D341Med (cell line): Measurements from ENCODE around the gene NLN.
"Not testable (repeated sequence)": the region's sequence is repeated elsewhere in the genome, so short reads cannot be mapped to it uniquely, and the experiment has no call there.

Experiments
- DNase-seq: peaks from one replicate; pipeline ENCODE4 v3.0.0; 2012; ENCODE audit warnings: low spot score

NLN gene

DNA sequence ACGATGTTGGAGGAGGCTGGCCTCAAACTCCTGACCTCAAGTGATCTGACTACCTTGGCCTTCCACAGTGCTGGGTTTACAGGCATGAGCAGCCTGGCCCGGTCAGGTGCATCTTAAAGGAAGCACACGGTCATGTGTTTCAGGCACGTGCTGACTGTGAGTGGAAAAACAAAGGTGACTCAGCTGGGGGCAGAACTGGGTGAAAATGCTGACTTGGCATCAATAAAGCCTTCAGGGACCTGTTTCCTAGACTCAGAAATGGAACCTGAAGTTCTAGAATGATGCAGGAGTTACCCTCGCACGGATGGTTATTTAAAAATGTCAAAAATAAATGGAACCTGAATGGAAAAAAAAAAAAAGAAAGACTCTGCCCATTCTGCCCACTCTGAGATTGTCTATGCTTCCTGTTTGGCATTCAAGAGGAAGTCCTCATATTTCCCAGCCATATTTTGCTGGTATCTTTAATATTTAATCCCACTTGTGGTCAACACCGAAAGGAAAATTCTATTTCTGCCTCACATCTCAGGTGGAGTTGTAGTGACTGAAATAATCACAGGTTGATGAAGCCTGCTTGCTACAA is 12.3 kb downstream of the NLN start:
- not testable (repeated sequence) for DNase-seq

DNA sequence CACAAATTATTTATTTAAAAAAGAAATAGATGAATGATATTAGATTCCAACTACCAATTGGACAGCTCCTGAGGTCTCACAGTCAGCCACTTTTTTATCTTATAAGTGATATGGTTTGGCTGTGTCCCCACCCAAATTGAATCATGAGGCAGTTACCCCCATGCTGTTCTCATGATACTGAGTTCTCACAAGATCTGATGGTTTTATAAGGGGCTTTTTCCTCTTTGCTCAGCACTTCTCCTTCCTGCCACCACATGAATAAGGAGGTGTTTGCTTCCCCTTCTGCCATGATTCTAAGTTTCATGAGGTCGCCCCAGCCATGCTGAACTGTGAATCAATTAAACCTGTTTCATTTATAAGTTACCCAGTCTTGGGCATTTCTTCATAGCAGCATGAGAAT is 12.9 kb downstream of the NLN start:
- DNase-seq: no peak

DNA sequence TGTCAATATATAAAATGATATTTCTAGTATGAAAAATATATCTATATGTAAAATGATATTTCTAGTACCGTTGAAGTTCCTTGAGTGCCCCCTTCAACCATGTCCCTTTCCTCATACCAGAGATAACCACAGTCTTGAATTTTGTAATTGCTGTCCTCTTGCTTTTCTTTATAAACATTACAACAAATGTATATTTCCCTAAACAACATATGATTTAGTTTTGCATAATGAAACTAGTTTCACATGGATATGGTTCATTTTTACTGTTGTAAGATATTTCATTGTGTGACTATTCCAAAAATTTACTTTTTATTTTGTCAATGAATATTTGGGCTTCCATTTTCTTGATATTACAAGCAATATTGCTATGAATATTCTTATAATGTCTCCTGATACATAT is 14.0 kb downstream of the NLN start:
- DNase-seq: no peak

DNA sequence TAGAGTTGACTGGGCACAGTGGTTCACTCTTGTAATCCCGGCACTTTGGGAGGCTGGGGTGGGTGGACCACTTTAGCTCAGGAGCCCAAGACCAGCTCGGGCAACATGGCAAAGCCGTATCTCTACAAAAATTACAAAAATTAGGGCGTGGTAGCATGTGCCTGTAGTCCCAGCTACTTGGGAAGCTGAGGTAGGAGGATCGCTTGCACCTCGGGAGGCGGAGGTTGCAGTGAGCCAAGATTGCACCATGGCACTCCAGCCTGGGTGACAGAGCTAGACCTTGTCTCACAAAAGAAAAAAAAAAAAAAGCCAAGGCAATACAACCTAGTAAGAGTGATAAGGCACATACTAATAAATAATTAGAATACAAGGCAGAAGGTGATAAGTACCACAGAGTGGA is 15.8 kb downstream of the NLN start:
- DNase-seq: no peak

DNA sequence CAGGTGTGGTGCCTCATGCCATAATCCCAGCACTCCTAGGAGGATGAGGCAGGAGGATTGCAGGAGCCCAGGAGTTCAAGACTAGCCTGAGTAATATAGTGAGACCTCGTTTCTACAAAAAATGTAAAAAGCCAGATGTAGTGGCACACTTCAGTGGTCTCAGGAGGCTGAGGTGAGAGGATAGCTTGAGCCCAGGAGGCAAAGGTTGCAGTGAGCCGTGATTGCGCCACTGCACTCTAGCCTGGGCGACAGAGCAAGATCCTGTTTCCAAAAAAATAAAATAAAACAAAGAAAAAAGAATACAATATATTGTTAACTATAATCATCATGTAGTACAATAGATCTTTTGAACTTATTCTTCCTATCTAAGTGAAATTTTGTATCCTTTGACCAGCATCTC is 16.3 kb downstream of the NLN start:
- DNase-seq: no peak

DNA sequence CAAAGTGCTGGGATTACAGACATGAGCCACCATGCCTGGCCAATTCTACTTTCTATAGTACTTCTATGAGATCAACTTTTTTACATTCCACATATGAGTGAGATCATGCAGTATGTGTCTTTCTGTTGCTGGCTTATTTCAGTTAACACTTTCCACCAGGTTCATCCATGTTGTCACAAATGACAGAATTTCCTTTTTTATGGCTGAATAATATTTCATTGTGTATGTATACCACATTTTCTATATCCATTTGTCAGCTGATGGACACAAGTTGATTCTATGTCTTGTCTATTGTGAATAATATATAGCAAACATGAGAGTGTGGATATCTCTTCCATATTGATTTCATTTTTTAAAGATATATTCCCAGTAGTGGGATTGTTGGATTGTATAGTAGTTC is 17.2 kb downstream of the NLN start:
- DNase-seq: no peak

DNA sequence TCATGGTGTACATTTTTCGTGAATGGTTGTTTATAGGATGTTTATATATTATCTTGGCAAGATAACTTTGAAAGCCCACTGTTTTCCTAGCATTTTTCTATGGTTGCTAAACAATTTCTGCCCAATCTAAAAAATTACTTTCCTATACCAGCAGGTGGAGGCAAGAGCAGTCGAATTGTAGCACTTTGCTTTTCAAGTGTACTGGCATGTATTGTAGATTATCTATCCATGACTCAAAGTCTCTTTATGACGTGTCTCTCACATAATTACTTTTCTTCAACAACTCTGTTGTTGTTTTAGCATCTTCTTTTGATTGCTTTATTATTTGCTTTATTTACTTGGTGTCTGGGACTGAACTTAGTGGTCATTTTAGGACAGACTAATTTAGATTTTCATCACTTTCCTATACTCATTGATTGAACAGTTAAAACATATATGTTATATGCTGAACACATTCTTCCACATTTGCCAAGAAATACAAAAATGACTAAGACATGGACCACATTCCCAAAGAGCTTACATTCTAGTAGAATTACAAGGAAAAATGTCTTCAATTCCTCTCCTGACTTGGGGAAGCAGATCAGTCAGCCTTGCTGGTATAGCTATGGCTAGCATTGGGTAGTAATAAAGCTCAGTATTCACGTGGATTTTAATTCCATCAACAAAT is 20.7 kb downstream of the NLN start:
- peak; percentile 46 for DNase-seq

DNA sequence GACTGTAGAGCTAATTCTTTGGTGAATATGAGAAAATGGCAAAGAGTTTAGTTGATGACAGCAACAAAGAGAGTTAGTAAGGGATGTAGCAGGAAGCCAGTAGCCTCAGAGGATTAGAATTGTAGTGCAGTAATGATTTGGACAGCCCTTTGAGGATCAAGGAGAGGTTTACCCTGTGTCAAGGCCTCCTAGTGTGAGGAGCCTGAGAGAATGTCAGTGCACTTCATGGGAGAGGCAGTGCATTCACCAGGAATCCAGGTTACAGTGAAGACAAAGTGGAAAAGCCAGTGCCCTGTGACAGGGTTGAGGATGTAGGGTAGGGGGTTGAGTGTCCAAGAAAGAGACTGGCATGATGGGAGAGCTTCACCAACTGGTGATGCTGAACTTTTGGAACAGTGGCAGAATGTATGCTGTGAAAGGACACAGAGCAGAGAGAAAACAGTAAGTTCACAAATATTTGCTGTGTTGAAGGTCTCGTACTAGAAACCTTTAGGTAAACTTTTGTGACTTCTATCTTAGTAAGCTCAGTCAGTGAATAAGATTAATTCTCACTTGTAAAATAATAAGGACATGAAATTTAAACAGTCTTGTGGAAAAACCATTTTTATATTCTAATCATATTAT is 27.3 kb downstream of the NLN start:
- DNase-seq: no peak

DNA sequence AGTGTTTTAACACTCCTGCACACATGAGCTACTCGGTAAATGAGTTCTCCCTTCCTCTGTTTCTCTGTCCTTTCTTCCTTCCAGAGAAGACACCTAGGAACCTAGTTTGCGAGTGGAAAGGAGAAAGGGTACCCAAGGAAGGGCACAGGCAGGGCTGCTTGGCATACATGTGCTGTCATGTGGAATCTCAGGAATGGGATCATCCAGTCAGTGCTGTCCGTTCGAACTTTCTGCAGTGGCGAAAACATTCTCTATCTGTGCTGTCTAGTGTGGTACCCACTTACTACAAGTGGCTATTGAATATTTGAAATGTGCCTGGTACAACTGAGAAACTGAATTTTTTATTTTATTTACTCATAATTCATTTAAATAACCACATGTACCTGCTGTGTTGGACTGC is 28.0 kb downstream of the NLN start:
- DNase-seq: no peak

DNA sequence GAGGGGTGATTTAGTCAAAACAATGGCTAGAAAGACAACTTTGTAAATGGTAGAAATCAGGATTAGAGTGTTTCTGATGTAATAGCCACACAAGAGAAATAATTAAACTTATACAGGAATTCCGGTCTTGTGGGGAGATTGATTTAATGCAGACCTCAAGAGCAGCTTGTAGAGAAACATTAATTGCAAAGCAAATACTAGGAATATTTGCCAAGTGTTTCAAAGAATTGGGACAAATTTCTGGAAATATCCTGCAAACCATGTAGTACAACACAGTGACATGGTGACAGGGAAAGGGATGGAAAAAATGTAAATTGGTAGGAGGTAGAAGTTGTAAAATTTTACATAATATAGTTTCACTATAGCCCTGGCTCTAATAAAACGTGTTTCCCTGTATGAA is 28.9 kb downstream of the NLN start:
- no peak for DNase-seq

DNA sequence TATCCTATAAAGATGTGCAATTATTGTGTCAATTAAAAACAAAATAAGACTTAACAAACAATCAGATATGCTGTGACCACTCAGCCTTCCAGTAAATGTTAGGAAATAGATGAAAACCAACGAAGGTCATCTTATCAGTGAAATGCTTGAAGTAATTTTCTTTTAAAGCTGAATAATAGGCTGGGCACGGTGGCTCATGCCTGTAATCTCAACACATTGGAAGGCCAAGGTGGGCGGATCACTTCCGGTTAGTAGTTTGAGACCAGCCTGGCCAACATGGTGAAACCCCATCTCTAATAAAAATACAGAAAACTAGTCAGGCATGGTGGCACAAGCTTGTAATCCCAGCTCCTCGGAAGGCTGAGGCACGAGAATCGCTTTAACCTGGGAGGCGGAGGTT is 31.2 kb downstream of the NLN start:
- no peak for DNase-seq

DNA sequence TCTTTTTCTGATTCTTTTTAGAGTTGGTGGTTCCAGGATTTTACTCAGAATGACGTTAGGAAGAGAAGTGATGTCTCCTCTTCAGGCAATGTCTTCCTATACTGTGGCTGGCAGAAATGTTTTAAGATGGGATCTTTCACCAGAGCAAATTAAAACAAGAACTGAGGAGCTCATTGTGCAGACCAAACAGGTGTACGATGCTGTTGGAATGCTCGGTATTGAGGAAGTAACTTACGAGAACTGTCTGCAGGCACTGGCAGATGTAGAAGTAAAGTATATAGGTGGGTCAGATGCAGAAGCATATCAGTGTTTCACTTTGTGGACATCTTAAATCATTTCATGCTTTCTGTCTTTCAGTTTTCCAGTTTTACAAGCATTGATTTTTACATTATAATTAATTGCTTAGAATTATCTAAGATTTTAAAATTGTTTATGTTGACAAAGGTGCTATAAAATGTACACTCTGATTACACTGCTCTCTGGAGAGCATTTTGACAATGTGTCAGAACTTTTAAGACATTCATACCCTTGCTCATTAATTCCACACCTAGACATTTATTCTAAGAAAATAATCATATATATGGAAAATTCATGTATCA is 36.6 kb downstream of the NLN start:
- no peak for DNase-seq

DNA sequence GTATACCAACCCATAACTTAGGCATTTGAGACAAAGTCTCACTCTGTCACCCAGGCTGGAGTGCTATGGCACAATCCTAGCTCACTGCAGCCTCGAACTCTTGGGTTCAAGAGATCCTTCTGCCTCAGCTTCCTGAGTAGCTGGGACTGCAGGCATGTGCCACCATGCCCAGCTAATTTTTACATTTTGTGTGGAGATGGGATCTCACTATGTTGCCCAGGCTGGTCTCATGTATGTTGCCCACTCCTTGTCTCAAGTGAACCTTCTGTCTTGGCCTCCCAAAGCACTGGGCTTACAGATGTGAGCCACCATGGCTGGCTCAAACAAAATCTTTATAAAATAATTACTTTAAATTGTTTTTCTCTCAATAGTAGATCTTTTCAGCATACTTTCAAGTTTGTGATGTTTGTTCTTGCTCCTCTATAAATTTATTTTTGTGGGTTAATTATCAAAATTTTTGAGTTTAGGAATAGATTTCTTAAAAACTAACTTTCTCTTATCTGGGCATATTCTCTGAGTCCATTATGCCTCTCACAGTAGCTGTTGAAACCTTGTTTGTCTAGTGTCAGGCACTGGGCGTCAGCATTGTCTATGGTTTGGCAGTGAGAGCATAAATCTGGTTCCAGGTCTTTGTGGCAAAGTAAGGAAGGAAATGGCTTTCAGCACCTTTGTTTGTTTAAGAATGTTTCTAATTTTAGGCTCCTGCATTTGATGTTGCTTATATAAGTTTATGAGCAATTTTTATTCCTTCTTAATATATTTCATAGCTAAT is 38.7 kb downstream of the NLN start:
- no peak for DNase-seq

DNA sequence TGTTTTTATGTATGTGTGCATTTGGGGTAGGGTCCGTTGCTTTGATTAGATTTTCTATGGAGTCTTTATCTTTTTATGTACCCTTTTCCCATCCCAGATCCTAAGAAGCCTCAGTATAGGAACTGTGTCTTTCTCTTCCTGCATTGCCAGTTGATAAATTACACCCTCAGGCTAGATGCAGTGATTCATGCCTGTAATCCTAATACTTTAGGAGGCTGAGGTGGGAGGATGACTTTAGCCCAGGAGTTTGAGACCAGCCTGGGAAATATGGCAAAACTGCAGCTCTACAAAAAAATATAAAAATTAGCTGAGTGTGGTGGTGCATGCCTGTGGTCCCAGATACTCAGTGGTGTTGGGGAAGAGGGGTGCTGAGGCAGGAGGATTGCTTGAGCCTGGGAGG is 40.2 kb downstream of the NLN start:
- no peak for DNase-seq

DNA sequence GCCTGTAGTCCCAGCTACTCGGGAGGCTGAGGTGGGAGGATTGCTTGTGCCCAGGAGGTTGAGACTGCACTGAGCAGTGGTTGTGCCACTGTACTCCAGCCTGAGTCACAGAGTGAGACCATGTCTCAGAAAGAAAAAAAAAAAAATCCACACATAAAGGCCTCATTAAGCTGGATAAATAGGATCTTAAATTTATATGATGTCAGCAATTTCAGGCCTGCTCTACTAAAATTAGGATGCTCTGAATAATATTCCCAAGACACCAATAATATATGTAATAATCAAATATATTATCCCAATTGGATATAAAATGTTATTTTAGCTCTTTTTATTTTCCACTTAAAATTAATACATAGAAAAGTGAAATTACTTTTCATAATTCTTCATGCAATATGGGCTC is 43.6 kb downstream of the NLN start:
- DNase-seq: no peak

DNA sequence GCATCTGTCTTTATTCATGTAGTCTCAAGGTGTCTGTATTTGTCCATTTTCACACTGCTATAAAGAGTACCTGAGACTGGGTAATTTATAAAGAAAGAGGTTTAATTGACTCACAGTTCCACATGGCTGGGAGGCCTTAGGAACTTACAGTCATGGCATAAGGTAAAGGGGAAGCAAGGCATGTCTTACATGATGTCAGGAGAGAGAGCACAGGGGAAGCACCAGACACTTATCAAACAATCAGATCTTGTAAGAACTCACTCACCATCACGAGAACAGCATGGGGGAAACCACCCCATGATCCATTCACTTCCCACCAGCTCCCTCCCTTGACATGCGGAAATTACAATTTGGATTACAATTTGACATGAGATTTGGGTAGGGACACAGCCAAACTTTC is 44.2 kb downstream of the NLN start:
- DNase-seq: no peak

DNA sequence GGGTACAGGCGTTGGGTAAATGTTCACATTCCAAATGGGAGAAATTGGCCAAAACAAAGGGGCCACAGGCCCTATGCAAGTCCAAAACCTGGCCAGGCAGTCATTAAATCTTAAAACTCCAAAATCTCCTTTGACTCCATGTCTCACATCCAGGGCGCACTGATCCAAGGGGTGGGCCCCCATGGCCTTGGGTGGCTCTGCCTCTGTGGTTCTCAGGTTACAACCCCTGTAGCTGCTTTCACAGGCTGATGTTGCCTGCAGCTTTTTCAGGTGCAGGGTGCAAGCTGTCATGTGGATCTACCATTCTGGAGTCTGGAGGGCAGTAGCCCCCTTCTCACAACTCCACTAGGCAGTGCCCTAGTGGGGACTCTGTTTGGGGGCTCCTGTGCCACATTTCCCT is 44.8 kb downstream of the NLN start:
- DNase-seq: no peak

DNA sequence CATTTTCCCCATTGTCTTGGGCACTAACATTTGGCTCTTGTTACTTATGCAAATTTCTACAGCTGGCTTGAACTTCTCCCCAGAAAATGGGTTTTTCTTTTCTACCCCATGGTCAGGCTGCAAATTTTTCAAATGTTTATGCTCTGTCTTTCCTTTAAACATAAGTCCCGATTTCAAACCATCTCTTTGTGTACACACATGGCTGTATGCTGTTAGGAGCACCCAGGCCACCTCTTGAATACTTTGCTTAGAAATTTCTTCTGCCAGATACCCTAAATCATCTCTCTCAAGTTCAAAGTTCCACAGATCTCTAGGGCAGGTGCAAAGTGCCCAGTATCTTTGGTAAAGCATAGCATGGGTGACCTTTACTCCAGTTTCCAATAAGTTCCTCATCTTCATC is 45.6 kb downstream of the NLN start:
- DNase-seq: no peak

DNA sequence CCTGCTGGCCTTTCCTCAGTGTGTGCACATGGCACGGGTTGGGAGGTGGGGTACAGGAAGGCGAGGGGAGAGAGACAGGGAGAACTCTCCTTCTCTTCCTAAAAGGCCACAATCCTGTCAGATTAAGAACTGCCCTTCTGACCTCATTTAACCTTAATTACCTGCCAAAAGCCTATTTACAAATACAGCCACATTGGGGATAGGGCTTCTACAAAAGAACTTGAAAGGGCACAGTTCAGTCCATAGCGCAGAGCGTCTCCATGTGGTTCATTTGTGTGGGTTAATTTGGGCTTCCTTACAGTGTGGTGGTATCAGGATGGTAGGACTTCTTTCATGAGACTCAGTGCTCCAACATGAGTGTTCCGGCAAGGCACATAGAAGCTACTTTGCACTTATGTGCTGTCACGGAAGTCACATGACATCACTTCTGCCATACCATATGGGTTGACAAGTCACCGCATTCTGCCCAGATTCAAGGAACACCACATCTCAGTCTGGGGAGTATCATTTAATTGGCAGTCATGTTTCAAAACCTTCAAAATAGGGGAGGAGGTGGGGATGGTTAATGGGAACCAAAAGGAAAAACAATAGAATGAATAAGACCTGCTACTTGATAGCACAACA is 46.8 kb downstream of the NLN start:
- DNase-seq: no peak

DNA sequence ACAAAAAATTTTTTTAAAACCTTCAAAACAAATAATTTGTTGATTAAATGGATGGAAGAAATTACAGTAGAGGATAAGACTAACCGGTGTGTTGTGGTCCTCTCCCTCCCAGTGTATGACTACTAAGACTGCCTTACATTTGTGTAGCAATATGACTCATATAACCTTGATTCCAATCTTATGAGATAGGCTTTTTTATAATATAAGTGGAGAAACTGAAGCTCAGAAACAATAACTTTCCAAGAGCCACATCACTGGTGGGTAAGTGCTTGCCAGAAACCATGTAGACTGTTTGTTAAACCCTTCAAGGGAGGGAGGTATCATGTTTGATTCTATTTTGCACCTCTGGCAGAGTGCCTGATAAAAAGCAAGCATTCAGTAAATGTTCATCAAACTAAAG is 47.5 kb downstream of the NLN start:
- no peak for DNase-seq

DNA sequence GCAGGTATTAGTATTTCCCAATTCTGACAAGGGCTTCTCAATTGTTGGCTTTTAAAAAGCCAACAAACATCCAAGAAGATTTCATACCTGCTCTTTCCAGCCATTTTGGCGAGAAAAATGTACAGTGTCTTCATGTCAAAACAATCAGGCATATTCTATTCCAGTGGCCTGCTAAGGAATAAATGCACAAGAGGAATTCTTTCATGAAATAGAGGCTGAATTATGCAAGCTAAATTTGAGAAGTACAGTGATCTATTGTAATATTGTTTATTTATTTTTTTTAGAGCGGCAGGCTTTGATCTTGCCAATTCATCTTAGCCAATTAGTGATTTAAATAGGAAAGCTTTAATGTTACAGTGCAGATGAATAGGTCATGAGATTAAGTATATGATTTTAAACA is 49.3 kb downstream of the NLN start:
- no peak for DNase-seq

DNA sequence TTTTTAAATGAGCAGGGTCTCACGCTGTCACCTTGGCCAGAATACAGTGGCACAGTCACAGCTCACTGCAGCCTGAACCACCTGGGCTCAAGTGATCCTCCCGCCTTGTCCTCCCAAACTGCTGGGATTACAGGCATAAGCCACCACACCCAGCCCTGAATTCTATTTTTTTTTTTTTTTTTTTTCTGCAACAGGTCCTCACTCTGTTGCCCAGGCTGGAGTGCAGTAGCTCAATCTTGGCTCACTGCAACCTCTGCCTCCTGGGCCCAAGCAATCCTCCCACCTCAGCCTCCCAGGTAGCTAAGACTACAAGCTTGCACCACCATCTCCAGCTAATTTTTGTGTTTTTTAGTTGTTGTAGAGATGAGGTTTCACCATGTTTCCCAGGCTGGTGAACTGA is 51.0 kb downstream of the NLN start:
- DNase-seq: not testable (repeated sequence)
